HCT116 (cell line): Measurements from ENCODE around the gene SNTN. TPM values are rescaled to one million over a fixed set of nuclear protein-coding genes. Genes with fewer than 3 reads are reported as not detected.

Source experiments
- ATAC-seq: fragments of 200-7000 bp; cut with Tn5 transposase; 2 replicates; pipeline ENCODE4 v1.9.1; 2020; ENCODE audit warnings: mild to moderate bottlenecking, moderate library complexity
- BruUV-seq: library from RNA; stranded (reverse); fragments of 400-500 nt; replicated peaks from 2 replicates; lab custom pipeline; 2021; lab: Mats Ljungman, UMichigan
- CTCF ChIA-PET: fragments of 300-600 bp; sonication (Branson Sonifier 250); formaldehyde crosslinking; loops from one replicate; lab custom pipeline; 2021; ENCODE audit warnings: antibody characterized with exemption; lab: Charles Lee
- POLR2A ChIA-PET: fragments of 300-600, 350-600 bp; sonication (Branson Sonifier 250); formaldehyde crosslinking; loops from one replicate; lab custom pipeline; 2021; ENCODE audit warnings: antibody characterized with exemption; lab: Charles Lee
- RAD21 ChIA-PET, 2 experiments: fragments of 300-600 bp; sonication (Branson Sonifier 250); formaldehyde crosslinking; loops; one replicate each; lab custom pipeline; 2023; ENCODE audit warnings: low total read pairs in 2 of 2; ENCODE audit not compliant: uncharacterized antibody in 2 of 2, unreplicated experiment in 2 of 2, low non-redundant PET in 1 of 2; lab: Charles Lee
- DNase-seq: peaks from one replicate; pipeline ENCODE4 v3.0.0-alpha.2; 2010; ENCODE audit warnings: low read depth, low spot score
- H2AFZ ChIP-seq: fragments of 200-600 bp; shearing (Covaris generic), sonication (generic); 2 replicates; pipeline ENCODE4 v1.6.1; 2017; ENCODE audit warnings: low read depth, mixed run types, mixed read lengths, antibody characterized with exemption, low read length; ENCODE audit not compliant: poor library complexity, severe bottlenecking
- H3K27ac ChIP-seq: 2 replicates; pipeline ENCODE4 v1.5.1; 2012; ENCODE audit warnings: low read depth, low read length
- H3K27me3 ChIP-seq: fragments of 200-600 bp; sonication (generic); 2 replicates; pipeline ENCODE4 v1.6.1; 2016; ENCODE audit warnings: mixed run types, low read length, mixed read lengths; ENCODE audit not compliant: insufficient read depth
- H3K36me3 ChIP-seq, 2 experiments: fragments of 200-500 bp in 1 of 2; fragments of 200-600 bp in 1 of 2; sonication (Bioruptor generic) in 1 of 2; sonication (generic) in 1 of 2; 2 replicates each; pipeline versions ENCODE4 v1.5.1 to v1.6.1; 2014 to 2016; ENCODE audit warnings: low read length in 2 of 2, inconsistent platforms in 1 of 2, mixed read lengths in 1 of 2, mixed run types in 1 of 2; ENCODE audit not compliant: insufficient read depth in 2 of 2, control insufficient read depth in 1 of 2
- H3K4me1 ChIP-seq, 2 experiments: fragments of 200-600 bp in 1 of 2; sonication (generic) in 1 of 2; 2 replicates each; pipeline versions ENCODE4 v1.5.1 to v1.6.1; 2012 to 2017; ENCODE audit warnings: low read length in 2 of 2, inconsistent platforms in 1 of 2, mild to moderate bottlenecking in 1 of 2, mixed read lengths in 1 of 2, mixed run types in 1 of 2, moderate library complexity in 1 of 2; ENCODE audit not compliant: insufficient read depth in 2 of 2, control insufficient read depth in 1 of 2
- H3K4me2 ChIP-seq: fragments of 200-600 bp; sonication (generic); 2 replicates; pipeline ENCODE4 v1.6.1; 2017; ENCODE audit warnings: mixed run types, low read length, mixed read lengths
- H3K4me3 ChIP-seq, 2 experiments: fragments of 200-600 bp in 1 of 2; sonication (generic) in 1 of 2; replicated peaks in 1 of 2; 2 replicates each; pipeline ENCODE4 v1.5.1; 2011 to 2016; ENCODE audit warnings: low read length in 2 of 2, control low read depth in 1 of 2, low read depth in 1 of 2, mild to moderate bottlenecking in 1 of 2, mixed read lengths in 1 of 2, mixed run types in 1 of 2
- H3K79me2 ChIP-seq: fragments of 200-600 bp; sonication (generic); 2 replicates; pipeline ENCODE4 v1.6.1; 2017; ENCODE audit warnings: mild to moderate bottlenecking, mixed run types, low read length, moderate library complexity, mixed read lengths; ENCODE audit not compliant: insufficient read depth
- H3K9ac ChIP-seq: fragments of 200-600 bp; sonication (generic); 2 replicates; pipeline ENCODE4 v1.6.1; 2016; ENCODE audit warnings: low read length, mixed read lengths
- H3K9me2 ChIP-seq: fragments of 200-600 bp; sonication (generic), shearing (Covaris generic); 2 replicates; pipeline ENCODE4 v1.6.1; 2017; ENCODE audit warnings: mixed run types, mild to moderate bottlenecking, moderate library complexity; ENCODE audit not compliant: insufficient read depth
- H3K9me3 ChIP-seq, 2 experiments: fragments of 200-500 bp in 1 of 2; fragments of 200-600 bp in 1 of 2; sonication (Bioruptor generic) in 1 of 2; sonication (generic) in 1 of 2; 2 replicates each; pipeline ENCODE4 v1.6.1; 2014 to 2017; ENCODE audit warnings: low read length in 2 of 2, mixed read lengths in 2 of 2, inconsistent platforms in 1 of 2, low read depth in 1 of 2, mild to moderate bottlenecking in 1 of 2, mixed run types in 1 of 2, moderate library complexity in 1 of 2; ENCODE audit not compliant: control insufficient read depth in 1 of 2, insufficient read depth in 1 of 2
- H4K20me1 ChIP-seq: fragments of 200-600 bp; sonication (generic), shearing (Covaris generic); 2 replicates; pipeline ENCODE4 v1.6.1; 2017; ENCODE audit warnings: mixed run types, mild to moderate bottlenecking, moderate library complexity; ENCODE audit not compliant: insufficient read depth
- CEBPB ChIP-seq: IDR thresholded peaks from 2 replicates; pipeline ENCODE4 v1.6.1; 2012; ENCODE audit warnings: low read depth
- CTCF ChIP-seq, 3 experiments: fragments of 200-600 bp in 1 of 3; sonication (generic) in 1 of 3; IDR thresholded peaks in 2 of 3; conservative IDR thresholded peaks in 1 of 3; 2 replicates each; pipeline ENCODE4 v1.5.1; 2012 to 2017; ENCODE audit warnings: low read depth in 2 of 3, low read length in 2 of 3, antibody characterized with exemption in 1 of 3, borderline replicate concordance in 1 of 3, control low read depth in 1 of 3, mild to moderate bottlenecking in 1 of 3, mixed read lengths in 1 of 3, mixed run types in 1 of 3, moderate library complexity in 1 of 3; ENCODE audit not compliant: insufficient read depth in 1 of 3
- EGR1 ChIP-seq: IDR thresholded peaks from 2 replicates; pipeline ENCODE4 v1.6.1; 2012; ENCODE audit warnings: low read depth
- EZH2phosphoT487 ChIP-seq: fragments of 200-600 bp; IDR thresholded peaks from 2 replicates; pipeline ENCODE4 v1.6.1; 2018; ENCODE audit warnings: antibody characterized with exemption, borderline replicate concordance
- FOSL1 ChIP-seq: IDR thresholded peaks from 2 replicates; pipeline ENCODE4 v1.6.1; 2012; ENCODE audit warnings: low read depth
- MAX ChIP-seq: IDR thresholded peaks from 2 replicates; pipeline ENCODE4 v1.6.1; 2012
- POLR2A ChIP-seq: IDR thresholded peaks from 2 replicates; pipeline ENCODE4 v1.7.0; 2011; ENCODE audit warnings: borderline replicate concordance; ENCODE audit not compliant: insufficient read depth, insufficient read length; ENCODE audit errors: extremely low read depth
- POLR2AphosphoS5 ChIP-seq: IDR thresholded peaks from 2 replicates; pipeline ENCODE4 v1.6.1; 2011; ENCODE audit warnings: mild to moderate bottlenecking, low read depth, low read length, moderate library complexity
- REST ChIP-seq: IDR thresholded peaks from 2 replicates; pipeline ENCODE4 v1.6.1; 2012; ENCODE audit warnings: low read depth
- SIN3A ChIP-seq: IDR thresholded peaks from 2 replicates; pipeline ENCODE4 v1.6.1; 2012; ENCODE audit warnings: low read depth
- TCF7L2 ChIP-seq: IDR thresholded peaks from 2 replicates; pipeline ENCODE4 v1.7.0; 2011; ENCODE audit warnings: borderline replicate concordance, inconsistent platforms; ENCODE audit not compliant: insufficient read depth, insufficient read length; ENCODE audit errors: extremely low read depth
- ZBTB33 ChIP-seq: IDR thresholded peaks from 2 replicates; pipeline ENCODE4 v1.6.1; 2011; ENCODE audit warnings: mild to moderate bottlenecking, low read length, moderate library complexity; ENCODE audit not compliant: insufficient replicate concordance; ENCODE audit errors: extremely low read depth
- ZFX ChIP-seq: fragments of 450-650 bp; IDR thresholded peaks from 2 replicates; pipeline ENCODE4 v1.6.1; 2017
- ZNF274 ChIP-seq: fragments of 200-500 bp; sonication (Bioruptor generic); IDR thresholded peaks from 2 replicates; pipeline ENCODE4 v1.6.1; 2014; ENCODE audit warnings: mild to moderate bottlenecking, low read depth, low read length, inconsistent platforms
- intact Hi-C: fragments of 100-400 bp; cut with micrococcal nuclease; formaldehyde crosslinking; loops from 2 replicates; pipeline ENCODE4 v1.10.0; 2022
- total RNA-seq: library from RNA; stranded (reverse); gene quantifications from one replicate; pipeline ENCODE4 v1.2.1, GENCODE V29; 2021; ENCODE audit not compliant: unreplicated experiment

SNTN gene
- total RNA-seq, 1 experiment from 2014 or later: not detected

- TF ChIP-seq TCF7L2 (no peak), POLR2AphosphoS5 (no peak)
Observed at GRCh38 chr3:63687278-63688225, 35.1 kb downstream of the SNTN start (continued).

GRCh38 chr3:63689285-63689684 lies 36.8 kb downstream of the SNTN start:
- Histone ChIP-seq H4K20me1 (no peaks in the 10 kb centered on the region), H3K4me2 (no peak overlapping the region), H3K9me2 (no peaks in the 10 kb centered on the region), H3K27ac (no peak overlapping the region), H3K9ac (no peak overlapping the region), H3K36me3 (no peaks in the 10 kb centered on the region), H3K79me2 (no peaks in the 10 kb centered on the region), H3K9me3 (no peaks in the 10 kb centered on the region), H3K27me3 (no peaks in the 10 kb centered on the region), H2AFZ (no peak overlapping the region), H3K4me3 (no peak overlapping the region), H3K4me1 (no peaks in the 10 kb centered on the region)
- ChIA-PET POLR2A (no interaction called here), CTCF (no interaction called here), RAD21 (no interaction called here)
- BruUV-seq: no TSS peak
- ATAC-seq (no peak), DNase-seq (no peak)
- intact Hi-C loops: no loop called here
- TF ChIP-seq EGR1: no peak
- no peak for TF ChIP-seq MAX
- TF ChIP-seq ZFX: no peak
- TF ChIP-seq SIN3A: no peak
- no peak for TF ChIP-seq ZBTB33
- TF ChIP-seq TCF7L2: no peak
- TF ChIP-seq POLR2A: no peak
- no peak for TF ChIP-seq REST
- TF ChIP-seq ZNF274: no peak
- no peak for TF ChIP-seq POLR2AphosphoS5
- no peak for TF ChIP-seq FOSL1
- TF ChIP-seq EZH2phosphoT487: no peak
- no peak for TF ChIP-seq CEBPB
- no peak for TF ChIP-seq CTCF (IDR thresholded peaks at IDR 0.05 in 2 of 3, conservative IDR thresholded peaks at IDR 0.05 in 1 of 3; ENCODE audit: borderline replicate concordance in 1 of 3, insufficient read depth in 1 of 3, low read depth in 2 of 3, low read length in 2 of 3)
